ENCODE data around the gene TNNT3. TPM values are rescaled to one million over a fixed set of nuclear protein-coding genes. Genes with fewer than 3 reads are reported as not detected.
"Not testable (repeated sequence)": the region's sequence is repeated elsewhere in the genome, so short reads cannot be mapped to it uniquely, and the experiment has no call there.

Gene TNNT3
- 10 to 100 TPM in 3 of 4 donors, 1 to 10 TPM in 1; 4.6 to 21.3 (median 14.4) TPM for total RNA-seq

DNA sequence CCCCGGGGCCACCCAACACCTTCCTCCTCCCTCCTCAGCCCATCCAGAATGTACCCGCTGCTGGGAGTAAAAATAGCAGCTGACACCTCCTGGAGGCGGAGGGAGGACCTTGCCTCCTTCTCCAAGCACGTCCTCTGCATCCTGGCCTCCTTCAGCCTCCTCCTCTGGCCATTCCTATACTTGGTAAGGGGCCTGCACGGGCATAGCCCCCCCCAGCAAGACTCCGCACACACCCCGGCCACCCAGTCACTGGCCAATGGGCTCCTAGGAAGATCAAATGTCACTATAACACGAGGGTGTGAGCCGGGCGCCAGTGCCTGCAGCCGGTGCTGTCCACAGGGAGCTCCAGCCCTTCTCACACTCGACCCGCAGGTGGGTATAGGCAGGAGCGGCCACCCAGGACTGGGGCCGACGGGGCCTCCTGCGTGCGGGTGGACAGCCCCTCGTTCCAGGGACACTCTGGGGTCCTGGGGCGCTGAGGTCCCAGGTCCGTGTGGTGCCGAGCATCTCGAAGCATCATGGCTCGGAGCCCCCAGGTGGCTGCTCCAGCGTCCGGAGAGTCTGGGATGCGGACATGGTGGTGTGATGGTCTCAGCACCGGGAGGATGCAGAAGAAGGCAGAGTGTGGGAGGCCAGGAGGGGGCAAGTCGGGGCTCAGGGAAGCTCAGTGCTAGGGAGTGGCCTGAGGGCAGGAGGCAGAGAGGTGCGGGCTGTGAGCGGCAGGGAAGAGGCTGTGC is at the start of gene TNNT3:
Gene TNNT3 (plus strand): TSS at position 313 of the 737 bp plus-strand sequence. CDS start 3,172 bp downstream, outside the sequence.
- DNase-seq (ENCODE audit: low spot score) (no peak), ATAC-seq (ENCODE audit: low FRiP score) (no peak)
- TF ChIP-seq, protein P1, sequence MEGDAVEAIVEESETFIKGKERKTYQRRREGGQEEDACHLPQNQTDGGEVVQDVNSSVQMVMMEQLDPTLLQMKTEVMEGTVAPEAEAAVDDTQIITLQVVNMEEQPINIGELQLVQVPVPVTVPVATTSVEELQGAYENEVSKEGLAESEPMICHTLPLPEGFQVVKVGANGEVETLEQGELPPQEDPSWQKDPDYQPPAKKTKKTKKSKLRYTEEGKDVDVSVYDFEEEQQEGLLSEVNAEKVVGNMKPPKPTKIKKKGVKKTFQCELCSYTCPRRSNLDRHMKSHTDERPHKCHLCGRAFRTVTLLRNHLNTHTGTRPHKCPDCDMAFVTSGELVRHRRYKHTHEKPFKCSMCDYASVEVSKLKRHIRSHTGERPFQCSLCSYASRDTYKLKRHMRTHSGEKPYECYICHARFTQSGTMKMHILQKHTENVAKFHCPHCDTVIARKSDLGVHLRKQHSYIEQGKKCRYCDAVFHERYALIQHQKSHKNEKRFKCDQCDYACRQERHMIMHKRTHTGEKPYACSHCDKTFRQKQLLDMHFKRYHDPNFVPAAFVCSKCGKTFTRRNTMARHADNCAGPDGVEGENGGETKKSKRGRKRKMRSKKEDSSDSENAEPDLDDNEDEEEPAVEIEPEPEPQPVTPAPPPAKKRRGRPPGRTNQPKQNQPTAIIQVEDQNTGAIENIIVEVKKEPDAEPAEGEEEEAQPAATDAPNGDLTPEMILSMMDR (IDR thresholded peaks at IDR 0.05), result no peak

DNA sequence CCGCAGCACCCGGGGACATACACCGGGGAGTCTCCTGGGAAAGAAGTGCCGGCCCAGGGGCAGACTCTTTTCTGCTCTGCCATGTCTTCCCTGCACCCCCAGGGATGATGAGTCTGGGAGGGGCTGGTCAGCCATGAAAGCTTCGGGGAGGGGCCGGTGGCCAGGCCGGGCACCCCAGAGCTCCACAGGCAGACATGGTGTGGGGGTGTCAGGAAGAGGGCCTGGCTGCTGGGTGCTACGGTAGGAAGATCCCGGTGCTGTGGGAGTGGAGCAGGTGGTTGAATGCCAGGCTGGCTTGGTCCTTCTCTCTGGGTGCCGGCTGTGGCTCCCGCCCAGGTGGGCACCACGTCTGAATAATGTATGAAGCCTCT is 49.2 kb upstream of the TNNT3 start:
- no peak for DNase-seq (ENCODE audit: low spot score)
- ATAC-seq (ENCODE audit: low FRiP score), result no peak
- TF ChIP-seq, protein P1 (IDR thresholded peaks at IDR 0.05), result no peak

DNA sequence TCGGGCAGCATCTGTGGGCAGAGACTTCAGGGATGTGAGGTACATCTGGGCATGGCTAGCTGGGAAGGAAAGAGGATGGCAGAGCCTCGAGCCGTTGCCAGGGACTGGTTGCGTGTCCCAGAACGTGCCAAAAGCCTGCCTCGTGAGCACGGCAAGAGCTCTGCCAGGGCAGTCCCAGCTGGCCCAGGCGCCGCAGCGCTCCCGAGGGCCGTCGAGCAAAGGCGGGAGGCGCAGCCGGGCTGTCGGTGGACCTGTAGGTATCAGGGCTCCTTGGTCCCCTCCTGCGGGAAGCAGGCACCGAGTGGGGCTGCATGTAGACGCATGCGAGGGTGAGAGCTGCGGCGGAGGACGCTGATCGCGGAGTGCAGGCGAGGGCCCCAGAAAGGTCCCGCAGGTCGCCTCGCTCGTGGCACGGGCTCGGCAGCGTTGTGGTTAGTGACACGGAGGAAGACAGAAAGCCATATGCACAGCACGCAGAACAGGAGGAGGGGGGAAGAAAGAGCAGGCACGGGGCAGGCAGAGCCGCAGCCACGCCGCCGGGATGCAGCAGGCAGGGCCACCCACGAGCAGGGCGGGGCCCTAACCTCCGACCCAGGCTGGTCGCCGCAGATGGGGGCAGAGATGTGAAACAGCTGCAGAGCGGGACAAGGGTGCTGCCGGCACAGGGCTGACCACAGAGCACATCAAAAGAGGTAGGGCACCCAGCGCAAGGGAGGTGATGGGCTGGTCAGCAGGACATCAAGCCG is 48.6 kb upstream of the TNNT3 start:
- no peak for DNase-seq (ENCODE audit: low spot score)
- TF ChIP-seq, protein P1 (IDR thresholded peaks at IDR 0.05), result no peak
- no peak for ATAC-seq (ENCODE audit: low FRiP score)

DNA sequence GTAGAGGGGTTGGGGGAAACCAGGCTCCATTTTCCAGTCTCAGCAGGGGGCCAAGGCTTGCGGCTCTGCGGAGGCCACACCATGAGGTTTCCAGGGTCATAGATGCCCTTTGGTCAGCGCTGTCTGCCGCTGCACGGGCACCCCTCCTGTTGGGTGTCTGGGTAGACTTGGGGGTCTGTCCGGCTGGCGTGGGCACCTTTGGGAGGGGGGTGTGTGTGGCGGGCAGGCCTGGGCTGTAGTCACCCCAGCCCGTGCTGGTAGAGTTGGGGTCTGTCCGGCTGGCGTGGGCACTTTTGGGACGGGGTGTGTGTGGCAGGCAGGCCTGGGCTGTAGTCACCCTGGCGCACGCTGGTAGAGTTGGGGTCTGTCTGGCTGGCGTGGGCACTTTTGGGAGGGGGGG is 48.0 kb upstream of the TNNT3 start:
- TF ChIP-seq, protein P1 (IDR thresholded peaks at IDR 0.05), result no peak
- ATAC-seq (ENCODE audit: low FRiP score) (no peak), DNase-seq (ENCODE audit: low spot score) (no peak)

DNA sequence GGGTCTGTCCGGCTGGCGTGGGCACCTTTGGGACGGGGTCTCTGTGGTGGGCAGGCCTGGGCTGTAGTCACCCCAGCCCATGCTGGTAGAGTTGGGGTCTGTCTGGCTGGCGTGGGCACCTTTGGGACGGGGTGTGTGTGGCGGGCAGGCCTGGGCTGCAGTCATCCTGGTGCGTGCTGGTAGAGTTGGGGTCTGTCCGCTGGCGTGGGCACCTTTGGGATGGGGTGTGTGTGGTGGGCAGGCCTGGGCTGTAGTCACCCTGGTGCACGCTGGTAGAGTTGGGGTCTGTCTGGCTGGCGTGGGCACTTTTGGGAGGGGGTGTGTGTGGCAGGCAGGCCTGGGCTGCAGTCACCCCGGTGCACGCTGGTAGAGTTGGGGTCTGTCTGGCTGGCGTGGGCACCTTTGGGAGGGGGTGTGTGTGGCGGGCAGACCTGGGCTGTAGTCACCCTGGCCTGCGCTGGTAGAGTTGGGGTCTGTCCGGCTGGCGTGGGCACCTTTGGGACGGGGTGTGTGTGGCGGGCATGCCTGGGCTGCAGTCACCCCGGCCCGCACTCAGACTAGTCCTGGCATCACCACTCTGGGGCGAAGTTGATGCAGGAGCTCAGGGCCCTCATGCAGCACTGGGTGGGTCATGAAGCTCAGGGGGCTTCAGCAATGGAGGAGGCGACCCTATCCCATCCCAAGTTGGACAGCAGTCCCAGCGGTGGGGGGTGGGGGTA is 47.1 kb upstream of the TNNT3 start:
- ATAC-seq (ENCODE audit: low FRiP score) (no peak), DNase-seq (ENCODE audit: low spot score) (no peak)
- TF ChIP-seq, protein P1 (IDR thresholded peaks at IDR 0.05), result no peak

DNA sequence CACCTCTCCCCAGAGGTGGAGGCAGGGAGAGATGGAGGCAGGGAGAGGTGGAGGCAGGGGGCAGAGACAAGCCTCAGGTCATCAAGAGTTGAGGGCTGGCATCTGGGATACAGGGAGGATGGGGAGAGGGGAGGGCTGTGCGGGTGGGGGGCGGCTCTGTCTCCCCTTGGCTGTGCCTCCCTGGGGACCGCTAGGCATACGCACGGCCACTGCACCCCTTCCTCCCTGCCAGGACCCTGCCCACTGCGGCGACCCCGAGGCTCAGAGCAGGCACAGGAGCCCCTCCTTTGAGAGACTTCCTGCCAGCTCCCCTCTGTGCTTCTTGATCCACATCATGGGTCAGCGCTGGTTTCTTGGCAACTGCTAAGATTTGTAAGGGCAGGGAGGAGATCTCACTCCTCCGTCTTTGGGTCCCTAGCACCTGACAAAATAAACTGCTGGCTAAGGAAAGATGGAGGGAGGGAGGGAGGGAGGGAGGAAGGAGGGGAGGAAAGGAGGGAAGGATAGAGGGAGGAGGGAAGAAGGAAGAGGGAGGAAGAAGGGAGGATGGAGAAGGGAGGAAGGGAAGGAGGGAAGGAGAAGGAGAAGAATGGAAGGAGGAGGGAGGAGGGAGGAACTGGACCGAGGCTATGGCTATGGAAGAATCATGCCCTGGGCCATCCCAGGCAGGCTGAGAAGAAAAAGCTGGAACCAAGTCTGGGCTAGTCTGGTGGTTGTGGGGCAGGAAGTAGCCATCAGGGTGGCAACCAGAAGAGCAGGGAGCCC is 46.3 kb upstream of the TNNT3 start:
- DNase-seq (ENCODE audit: low spot score), result no peak
- TF ChIP-seq, protein P1 (IDR thresholded peaks at IDR 0.05), result no peak

DNA sequence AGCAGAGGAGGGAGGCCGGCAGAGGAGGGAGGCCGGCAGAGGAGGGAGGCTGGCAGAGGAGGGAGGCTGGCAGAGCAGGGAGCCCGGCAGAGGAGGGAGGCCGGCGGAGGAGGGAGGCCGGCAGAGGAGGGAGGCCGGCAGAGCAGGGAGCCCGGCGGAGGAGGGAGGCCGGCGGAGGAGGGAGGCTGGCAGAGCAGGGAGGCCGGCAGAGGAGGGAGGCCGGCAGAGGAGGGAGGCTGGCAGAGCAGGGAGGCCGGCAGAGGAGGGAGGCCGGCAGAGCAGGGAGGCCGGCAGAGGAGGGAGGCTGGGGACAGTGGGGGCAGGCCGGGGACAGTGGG is 45.7 kb upstream of the TNNT3 start:
- not testable (repeated sequence) for ATAC-seq (ENCODE audit: low FRiP score); DNase-seq (ENCODE audit: low spot score)

More for the DNA sequence above, 46.3 kb upstream of the TNNT3 start:
- no peak for ATAC-seq (ENCODE audit: low FRiP score)

DNA sequence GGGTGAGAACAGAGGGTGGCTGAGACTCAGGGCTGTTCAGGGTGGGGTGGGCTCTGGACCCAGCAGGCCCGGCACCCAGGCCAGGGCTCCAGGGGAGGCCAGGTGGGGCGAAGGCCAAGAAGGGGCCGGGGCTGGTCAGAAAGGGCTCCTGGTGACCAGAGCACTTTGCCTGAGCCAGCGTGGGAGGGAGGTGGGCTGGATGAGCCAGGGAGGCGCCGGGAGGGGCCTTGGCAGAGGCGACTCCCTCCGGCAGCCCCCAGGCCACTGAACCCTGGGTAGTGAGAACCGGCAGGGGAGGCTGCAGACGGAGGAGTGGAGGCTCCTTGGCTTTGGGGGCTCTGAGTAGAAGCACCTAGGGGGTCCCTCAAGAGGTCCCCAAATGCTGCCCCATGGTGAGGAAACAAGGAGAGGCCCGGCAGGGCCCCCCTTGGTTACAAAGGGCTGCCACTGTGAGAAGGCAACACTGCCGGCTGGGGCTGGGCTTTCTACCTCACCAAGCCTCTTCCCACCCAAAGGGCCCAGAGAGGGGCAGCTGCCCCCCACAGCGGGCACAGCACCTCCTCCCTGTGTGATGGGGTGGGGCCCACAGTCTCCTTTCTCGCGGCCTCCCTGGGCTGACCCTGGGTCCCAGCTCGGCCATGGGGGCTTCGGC is 44.9 kb upstream of the TNNT3 start:
- DNase-seq (ENCODE audit: low spot score); ATAC-seq (ENCODE audit: low FRiP score): not testable (repeated sequence)

All from omental fat pad (tissue), 4 donors.